ENCODE measurements around the gene RNASEH2B.

Gene RNASEH2B

GRCh38 chr13:50923272-50923671 is 13.7 kb downstream of the RNASEH2B start:
- no peak overlapping the region for H3K27ac ChIP-seq
- TF ChIP-seq ZFX (IDR thresholded peaks at IDR 0.05) (no peak), CTCF (conservative IDR thresholded peaks at IDR 0.05) (no peak)

- H3K27ac ChIP-seq: no peak overlapping the region
- TF ChIP-seq CTCF (conservative IDR thresholded peaks at IDR 0.05) (no peak), ZFX (IDR thresholded peaks at IDR 0.05) (no peak)
Measured at GRCh38 chr13:50924025-50924424, 14.4 kb downstream of the RNASEH2B start.

GRCh38 chr13:50927701-50928100 is 18.1 kb downstream of the RNASEH2B start:
- H3K27ac ChIP-seq: no peak overlapping the region
- TF ChIP-seq ZFX (IDR thresholded peaks at IDR 0.05) (no peak), CTCF (conservative IDR thresholded peaks at IDR 0.05) (no peak)

- no peak overlapping the region for H3K27ac ChIP-seq
- TF ChIP-seq ZFX (IDR thresholded peaks at IDR 0.05) (no peak), CTCF (conservative IDR thresholded peaks at IDR 0.05) (no peak)
Measured at GRCh38 chr13:50928102-50928501, 18.5 kb downstream of the RNASEH2B start.

- TF ChIP-seq CTCF (conservative IDR thresholded peaks at IDR 0.05): no peak
- TF ChIP-seq ZFX (IDR thresholded peaks at IDR 0.05): no peak
- H3K27ac ChIP-seq: no peak overlapping the region
Measured at GRCh38 chr13:50928659-50929462, 19.3 kb downstream of the RNASEH2B start.

- H3K27ac ChIP-seq: no peak overlapping the region
- no peak for TF ChIP-seq CTCF (conservative IDR thresholded peaks at IDR 0.05)
Measured at GRCh38 chr13:50932091-50932490, 22.5 kb downstream of the RNASEH2B start.

- no peak overlapping the region for H3K27ac ChIP-seq
- no peak for TF ChIP-seq ZFX (IDR thresholded peaks at IDR 0.05)
Measured at GRCh38 chr13:50934735-50935435, 25.3 kb downstream of the RNASEH2B start.
